ENCODE results near the gene MAPK1.

Gene MAPK1

DNA sequence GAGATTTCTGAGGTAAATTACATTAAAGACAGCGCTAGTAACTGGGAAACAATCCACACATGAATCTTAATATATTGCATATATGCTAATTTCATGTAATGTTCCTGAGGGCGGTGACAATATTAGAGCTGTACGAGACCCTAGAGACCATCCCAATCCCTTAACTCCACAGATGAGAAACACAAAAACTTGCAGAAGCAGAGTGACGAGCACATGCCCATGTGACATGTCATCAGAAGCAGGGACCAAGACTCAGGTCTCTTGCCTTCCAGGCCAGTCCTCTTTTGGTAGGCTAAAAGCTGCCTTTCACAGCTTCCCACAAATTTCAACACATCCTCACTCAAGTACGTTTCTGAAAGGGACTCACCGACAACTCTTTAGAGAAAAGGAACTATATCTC is 11.8 kb downstream of the MAPK1 start:
- ATAC-seq: no peak
- TF ChIP-seq PPARA (CRISPR knock-in tag; IDR thresholded peaks at IDR 0.05; ENCODE audit: borderline replicate concordance) (no peak), ARNTL (CRISPR knock-in tag; IDR thresholded peaks at IDR 0.05; ENCODE audit: borderline replicate concordance, low read depth) (no peak), ZFP3 (CRISPR knock-in tag; IDR thresholded peaks at IDR 0.05) (no peak), GLIS3 (CRISPR knock-in tag; IDR thresholded peaks at IDR 0.05) (no peak), SNAI2 (CRISPR knock-in tag; IDR thresholded peaks at IDR 0.05) (no peak), ZNF70 (CRISPR knock-in tag; IDR thresholded peaks at IDR 0.05) (no peak), TCF4 (CRISPR knock-in tag; IDR thresholded peaks at IDR 0.05; ENCODE audit: borderline replicate concordance) (no peak), ESRRG (CRISPR knock-in tag; IDR thresholded peaks at IDR 0.05) (no peak), ZNF565 (CRISPR knock-in tag; conservative IDR thresholded peaks at IDR 0.05; ENCODE audit: low read depth) (no peak), ZNF8 (CRISPR knock-in tag; IDR thresholded peaks at IDR 0.05) (no peak), BACH2 (CRISPR knock-in tag; IDR thresholded peaks at IDR 0.05; ENCODE audit: borderline replicate concordance) (no peak), OSR1 (CRISPR knock-in tag; IDR thresholded peaks at IDR 0.05) (no peak), ZFP30 (CRISPR knock-in tag; IDR thresholded peaks at IDR 0.05) (no peak), ISL1 (CRISPR knock-in tag; IDR thresholded peaks at IDR 0.05) (no peak), ZC3H10 (CRISPR knock-in tag; IDR thresholded peaks at IDR 0.05) (no peak), CSDC2 (CRISPR knock-in tag; IDR thresholded peaks at IDR 0.05) (no peak)
- TF ChIP-seq, protein P1, sequence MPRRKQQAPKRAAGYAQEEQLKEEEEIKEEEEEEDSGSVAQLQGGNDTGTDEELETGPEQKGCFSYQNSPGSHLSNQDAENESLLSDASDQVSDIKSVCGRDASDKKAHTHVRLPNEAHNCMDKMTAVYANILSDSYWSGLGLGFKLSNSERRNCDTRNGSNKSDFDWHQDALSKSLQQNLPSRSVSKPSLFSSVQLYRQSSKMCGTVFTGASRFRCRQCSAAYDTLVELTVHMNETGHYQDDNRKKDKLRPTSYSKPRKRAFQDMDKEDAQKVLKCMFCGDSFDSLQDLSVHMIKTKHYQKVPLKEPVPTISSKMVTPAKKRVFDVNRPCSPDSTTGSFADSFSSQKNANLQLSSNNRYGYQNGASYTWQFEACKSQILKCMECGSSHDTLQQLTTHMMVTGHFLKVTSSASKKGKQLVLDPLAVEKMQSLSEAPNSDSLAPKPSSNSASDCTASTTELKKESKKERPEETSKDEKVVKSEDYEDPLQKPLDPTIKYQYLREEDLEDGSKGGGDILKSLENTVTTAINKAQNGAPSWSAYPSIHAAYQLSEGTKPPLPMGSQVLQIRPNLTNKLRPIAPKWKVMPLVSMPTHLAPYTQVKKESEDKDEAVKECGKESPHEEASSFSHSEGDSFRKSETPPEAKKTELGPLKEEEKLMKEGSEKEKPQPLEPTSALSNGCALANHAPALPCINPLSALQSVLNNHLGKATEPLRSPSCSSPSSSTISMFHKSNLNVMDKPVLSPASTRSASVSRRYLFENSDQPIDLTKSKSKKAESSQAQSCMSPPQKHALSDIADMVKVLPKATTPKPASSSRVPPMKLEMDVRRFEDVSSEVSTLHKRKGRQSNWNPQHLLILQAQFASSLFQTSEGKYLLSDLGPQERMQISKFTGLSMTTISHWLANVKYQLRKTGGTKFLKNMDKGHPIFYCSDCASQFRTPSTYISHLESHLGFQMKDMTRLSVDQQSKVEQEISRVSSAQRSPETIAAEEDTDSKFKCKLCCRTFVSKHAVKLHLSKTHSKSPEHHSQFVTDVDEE (CRISPR knock-in tag; IDR thresholded peaks at IDR 0.05): no peak
- TF ChIP-seq, protein P2, sequence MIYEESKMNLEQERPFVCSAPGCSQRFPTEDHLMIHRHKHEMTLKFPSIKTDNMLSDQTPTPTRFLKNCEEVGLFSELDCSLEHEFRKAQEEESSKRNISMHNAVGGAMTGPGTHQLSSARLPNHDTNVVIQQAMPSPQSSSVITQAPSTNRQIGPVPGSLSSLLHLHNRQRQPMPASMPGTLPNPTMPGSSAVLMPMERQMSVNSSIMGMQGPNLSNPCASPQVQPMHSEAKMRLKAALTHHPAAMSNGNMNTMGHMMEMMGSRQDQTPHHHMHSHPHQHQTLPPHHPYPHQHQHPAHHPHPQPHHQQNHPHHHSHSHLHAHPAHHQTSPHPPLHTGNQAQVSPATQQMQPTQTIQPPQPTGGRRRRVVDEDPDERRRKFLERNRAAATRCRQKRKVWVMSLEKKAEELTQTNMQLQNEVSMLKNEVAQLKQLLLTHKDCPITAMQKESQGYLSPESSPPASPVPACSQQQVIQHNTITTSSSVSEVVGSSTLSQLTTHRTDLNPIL (CRISPR knock-in tag; IDR thresholded peaks at IDR 0.05; ENCODE audit: low read depth): no peak
- TF ChIP-seq, protein P3, sequence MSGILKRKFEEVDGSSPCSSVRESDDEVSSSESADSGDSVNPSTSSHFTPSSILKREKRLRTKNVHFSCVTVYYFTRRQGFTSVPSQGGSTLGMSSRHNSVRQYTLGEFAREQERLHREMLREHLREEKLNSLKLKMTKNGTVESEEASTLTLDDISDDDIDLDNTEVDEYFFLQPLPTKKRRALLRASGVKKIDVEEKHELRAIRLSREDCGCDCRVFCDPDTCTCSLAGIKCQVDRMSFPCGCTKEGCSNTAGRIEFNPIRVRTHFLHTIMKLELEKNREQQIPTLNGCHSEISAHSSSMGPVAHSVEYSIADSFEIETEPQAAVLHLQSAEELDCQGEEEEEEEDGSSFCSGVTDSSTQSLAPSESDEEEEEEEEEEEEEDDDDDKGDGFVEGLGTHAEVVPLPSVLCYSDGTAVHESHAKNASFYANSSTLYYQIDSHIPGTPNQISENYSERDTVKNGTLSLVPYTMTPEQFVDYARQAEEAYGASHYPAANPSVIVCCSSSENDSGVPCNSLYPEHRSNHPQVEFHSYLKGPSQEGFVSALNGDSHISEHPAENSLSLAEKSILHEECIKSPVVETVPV (CRISPR knock-in tag; IDR thresholded peaks at IDR 0.05): no peak
- TF ChIP-seq, protein P4, sequence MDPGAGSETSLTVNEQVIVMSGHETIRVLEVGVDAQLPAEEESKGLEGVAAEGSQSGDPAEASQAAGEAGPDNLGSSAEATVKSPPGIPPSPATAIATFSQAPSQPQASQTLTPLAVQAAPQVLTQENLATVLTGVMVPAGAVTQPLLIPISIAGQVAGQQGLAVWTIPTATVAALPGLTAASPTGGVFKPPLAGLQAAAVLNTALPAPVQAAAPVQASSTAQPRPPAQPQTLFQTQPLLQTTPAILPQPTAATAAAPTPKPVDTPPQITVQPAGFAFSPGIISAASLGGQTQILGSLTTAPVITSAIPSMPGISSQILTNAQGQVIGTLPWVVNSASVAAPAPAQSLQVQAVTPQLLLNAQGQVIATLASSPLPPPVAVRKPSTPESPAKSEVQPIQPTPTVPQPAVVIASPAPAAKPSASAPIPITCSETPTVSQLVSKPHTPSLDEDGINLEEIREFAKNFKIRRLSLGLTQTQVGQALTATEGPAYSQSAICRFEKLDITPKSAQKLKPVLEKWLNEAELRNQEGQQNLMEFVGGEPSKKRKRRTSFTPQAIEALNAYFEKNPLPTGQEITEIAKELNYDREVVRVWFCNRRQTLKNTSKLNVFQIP (CRISPR knock-in tag; IDR thresholded peaks at IDR 0.05; ENCODE audit: borderline replicate concordance, low read depth): no peak

DNA sequence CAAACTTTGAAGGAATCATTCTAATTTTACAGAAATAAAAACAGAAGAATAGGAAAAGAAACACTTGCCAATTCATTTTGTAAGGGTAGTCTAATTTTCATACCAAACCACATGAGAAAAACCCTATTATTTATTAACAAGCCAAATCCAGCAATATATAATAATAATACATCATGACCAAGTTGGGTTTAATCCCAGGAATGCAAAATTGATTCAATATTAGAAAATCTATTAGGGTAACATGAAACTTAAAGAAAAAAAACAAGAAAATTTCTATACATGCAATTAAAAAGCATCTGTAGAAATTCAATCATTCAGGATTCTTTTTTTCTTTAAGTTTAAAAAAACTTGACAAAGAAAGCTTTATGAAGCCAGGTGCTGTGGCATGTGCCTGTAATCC is 16.8 kb downstream of the MAPK1 start:
- TF ChIP-seq ZFP30 (CRISPR knock-in tag; IDR thresholded peaks at IDR 0.05) (no peak), CSDC2 (CRISPR knock-in tag; IDR thresholded peaks at IDR 0.05) (no peak), ESRRG (CRISPR knock-in tag; IDR thresholded peaks at IDR 0.05) (no peak), ARNTL (CRISPR knock-in tag; IDR thresholded peaks at IDR 0.05; ENCODE audit: borderline replicate concordance, low read depth) (no peak), TOX (CRISPR knock-in tag; IDR thresholded peaks at IDR 0.05; ENCODE audit: borderline replicate concordance) (no peak), ISL1 (CRISPR knock-in tag; IDR thresholded peaks at IDR 0.05) (no peak), PPARA (CRISPR knock-in tag; IDR thresholded peaks at IDR 0.05; ENCODE audit: borderline replicate concordance) (no peak), ZNF565 (CRISPR knock-in tag; conservative IDR thresholded peaks at IDR 0.05; ENCODE audit: low read depth) (no peak), BACH2 (CRISPR knock-in tag; IDR thresholded peaks at IDR 0.05; ENCODE audit: borderline replicate concordance) (no peak), ZC3H10 (CRISPR knock-in tag; IDR thresholded peaks at IDR 0.05) (no peak), TCF4 (CRISPR knock-in tag; IDR thresholded peaks at IDR 0.05; ENCODE audit: borderline replicate concordance) (no peak), ZNF8 (CRISPR knock-in tag; IDR thresholded peaks at IDR 0.05) (no peak), SNAI2 (CRISPR knock-in tag; IDR thresholded peaks at IDR 0.05) (no peak), ZFP3 (CRISPR knock-in tag; IDR thresholded peaks at IDR 0.05) (no peak), RARB (CRISPR knock-in tag; IDR thresholded peaks at IDR 0.05) (no peak)
- TF ChIP-seq, protein P1 (CRISPR knock-in tag; IDR thresholded peaks at IDR 0.05): no peak
- TF ChIP-seq, protein P3 (CRISPR knock-in tag; IDR thresholded peaks at IDR 0.05): no peak
- TF ChIP-seq, protein P2 (CRISPR knock-in tag; IDR thresholded peaks at IDR 0.05; ENCODE audit: low read depth): no peak
- no peak for ATAC-seq

Data from SK-N-SH treated with all-trans-retinoic acid at 6 μM for 48 hours (cell line).